Prostate gland (tissue), 2 donors: ENCODE results near the gene SPRING1.

ENCODE experiments used
- POLR2A ChIP-seq: fragments of 450-650 bp; IDR thresholded peaks from one replicate; pipeline ENCODE4 v1.6.1; 2016; ENCODE audit warnings: antibody characterized with exemption, mild to moderate bottlenecking
- TF ChIP-seq, protein P1 (sequence below), 4 experiments: fragments of 200-600 bp in 2 of 4; fragments of 450-650 bp in 2 of 4; sonication (generic) in 2 of 4; IDR thresholded peaks; 1 replicate in 3 of 4; 2 replicates in 1 of 4; pipeline ENCODE4 v1.5.1; 2016 to 2019; ENCODE audit warnings: antibody characterized with exemption in 4 of 4, mild to moderate bottlenecking in 2 of 4, moderate library complexity in 2 of 4

- TF ChIP-seq, protein P1, sequence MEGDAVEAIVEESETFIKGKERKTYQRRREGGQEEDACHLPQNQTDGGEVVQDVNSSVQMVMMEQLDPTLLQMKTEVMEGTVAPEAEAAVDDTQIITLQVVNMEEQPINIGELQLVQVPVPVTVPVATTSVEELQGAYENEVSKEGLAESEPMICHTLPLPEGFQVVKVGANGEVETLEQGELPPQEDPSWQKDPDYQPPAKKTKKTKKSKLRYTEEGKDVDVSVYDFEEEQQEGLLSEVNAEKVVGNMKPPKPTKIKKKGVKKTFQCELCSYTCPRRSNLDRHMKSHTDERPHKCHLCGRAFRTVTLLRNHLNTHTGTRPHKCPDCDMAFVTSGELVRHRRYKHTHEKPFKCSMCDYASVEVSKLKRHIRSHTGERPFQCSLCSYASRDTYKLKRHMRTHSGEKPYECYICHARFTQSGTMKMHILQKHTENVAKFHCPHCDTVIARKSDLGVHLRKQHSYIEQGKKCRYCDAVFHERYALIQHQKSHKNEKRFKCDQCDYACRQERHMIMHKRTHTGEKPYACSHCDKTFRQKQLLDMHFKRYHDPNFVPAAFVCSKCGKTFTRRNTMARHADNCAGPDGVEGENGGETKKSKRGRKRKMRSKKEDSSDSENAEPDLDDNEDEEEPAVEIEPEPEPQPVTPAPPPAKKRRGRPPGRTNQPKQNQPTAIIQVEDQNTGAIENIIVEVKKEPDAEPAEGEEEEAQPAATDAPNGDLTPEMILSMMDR (IDR thresholded peaks at IDR 0.05), result peak in 2 of 4 experiments; percentile 22 to 28
- TF ChIP-seq POLR2A, result peak; percentile 84
Measured at GRCh38 chr12:116737774-116738657, at the start of gene SPRING1, which contains the start of gene RNFT2.
